C4-2B (cell line): ENCODE measurements around the gene ZFP36L1.

Experiments used
- ZFX ChIP-seq: fragments of 450-650 bp; IDR thresholded peaks from 2 replicates; pipeline ENCODE4 v1.6.1; 2017
- TF ChIP-seq, protein P1 (sequence below): fragments of 450-650 bp; conservative IDR thresholded peaks from 2 replicates; pipeline ENCODE4 v1.5.1; 2017; ENCODE audit warnings: mild to moderate bottlenecking

DNA sequence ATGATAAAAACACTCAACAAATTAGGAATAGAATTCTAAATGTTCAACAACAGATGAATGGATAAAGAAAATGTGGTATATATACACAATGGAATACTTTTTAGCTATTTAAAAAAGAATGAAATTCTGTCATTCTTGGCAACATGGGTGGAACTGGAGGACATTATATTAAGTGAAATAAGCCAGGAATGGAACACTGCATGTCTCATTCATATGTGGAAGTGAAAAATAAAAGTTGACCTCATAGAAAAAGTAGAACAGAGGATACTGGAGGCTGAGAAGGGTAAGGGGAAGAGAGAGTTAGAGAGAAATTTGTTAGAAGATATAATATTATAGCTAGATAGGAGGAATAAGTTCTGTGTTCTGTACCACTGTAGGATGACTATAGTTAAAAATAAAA is 35.8 kb upstream of the ZFP36L1 start:
- TF ChIP-seq, protein P1, sequence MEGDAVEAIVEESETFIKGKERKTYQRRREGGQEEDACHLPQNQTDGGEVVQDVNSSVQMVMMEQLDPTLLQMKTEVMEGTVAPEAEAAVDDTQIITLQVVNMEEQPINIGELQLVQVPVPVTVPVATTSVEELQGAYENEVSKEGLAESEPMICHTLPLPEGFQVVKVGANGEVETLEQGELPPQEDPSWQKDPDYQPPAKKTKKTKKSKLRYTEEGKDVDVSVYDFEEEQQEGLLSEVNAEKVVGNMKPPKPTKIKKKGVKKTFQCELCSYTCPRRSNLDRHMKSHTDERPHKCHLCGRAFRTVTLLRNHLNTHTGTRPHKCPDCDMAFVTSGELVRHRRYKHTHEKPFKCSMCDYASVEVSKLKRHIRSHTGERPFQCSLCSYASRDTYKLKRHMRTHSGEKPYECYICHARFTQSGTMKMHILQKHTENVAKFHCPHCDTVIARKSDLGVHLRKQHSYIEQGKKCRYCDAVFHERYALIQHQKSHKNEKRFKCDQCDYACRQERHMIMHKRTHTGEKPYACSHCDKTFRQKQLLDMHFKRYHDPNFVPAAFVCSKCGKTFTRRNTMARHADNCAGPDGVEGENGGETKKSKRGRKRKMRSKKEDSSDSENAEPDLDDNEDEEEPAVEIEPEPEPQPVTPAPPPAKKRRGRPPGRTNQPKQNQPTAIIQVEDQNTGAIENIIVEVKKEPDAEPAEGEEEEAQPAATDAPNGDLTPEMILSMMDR: no peak
- no peak for TF ChIP-seq ZFX
